Endometrial microvascular endothelial cells (primary cell): ENCODE results near the gene PRKCQ. TPM values are rescaled to one million over a fixed set of nuclear protein-coding genes. Genes with fewer than 3 reads are reported as not detected.
"Not testable (repeated sequence)": the region's sequence is repeated elsewhere in the genome, so short reads cannot be mapped to it uniquely, and the experiment has no call there.

ENCODE experiments used
- in situ Hi-C: cut with HindIII; loops from 2 replicates; pipeline ENCODE4 v1.10.0; 2017; ENCODE audit warnings: low sequenced_read_pairs, low pct_unique_long_range_greater_than_20kb; ENCODE audit errors: inconsistent ontology term
- total RNA-seq: library from RNA; depleted of rRNA; stranded (reverse); fragments of >200 nt; gene quantifications from one replicate; pipeline ENCODE4 v1.2.3, GENCODE V29; 2015; ENCODE audit errors: inconsistent ontology term

The PRKCQ gene
- total RNA-seq, 1 donor from 2014 or later: 0.09 TPM

GRCh38 chr10:6473901-6474370, 106.1 kb downstream of the PRKCQ start:
- in situ Hi-C loops: no loop called here

GRCh38 chr10:6473430-6473829, 106.6 kb downstream of the PRKCQ start:
- in situ Hi-C loops: no loop called here

- in situ Hi-C loops: not testable (repeated sequence)
Observed at GRCh38 chr10:6472710-6473005, 107.4 kb downstream of the PRKCQ start.

- in situ Hi-C loops: no loop called here
Observed at GRCh38 chr10:6470894-6471618, 109.0 kb downstream of the PRKCQ start.

GRCh38 chr10:6469661-6470060, 110.4 kb downstream of the PRKCQ start:
- in situ Hi-C loops: no loop called here

GRCh38 chr10:6465854-6466601, 114.0 kb downstream of the PRKCQ start:
- in situ Hi-C loops: no loop called here

GRCh38 chr10:6465437-6465836, 114.6 kb downstream of the PRKCQ start:
- in situ Hi-C loops: no loop called here

GRCh38 chr10:6464862-6465430, 115.1 kb downstream of the PRKCQ start:
- in situ Hi-C loops: no loop called here

GRCh38 chr10:6463366-6463765, 116.7 kb downstream of the PRKCQ start:
- in situ Hi-C loops: no loop called here

- in situ Hi-C loops: no loop called here
Observed at GRCh38 chr10:6461961-6462360, 118.1 kb downstream of the PRKCQ start.

- in situ Hi-C loops: no loop called here
Observed at GRCh38 chr10:6460861-6461409, 119.1 kb downstream of the PRKCQ start.

- in situ Hi-C loops: no loop called here
Observed at GRCh38 chr10:6458814-6459213, 121.3 kb downstream of the PRKCQ start.

GRCh38 chr10:6457376-6457775, 122.7 kb downstream of the PRKCQ start:
- in situ Hi-C loops: no loop called here

- in situ Hi-C loops: no loop called here
Observed at GRCh38 chr10:6456067-6456466, 124.0 kb downstream of the PRKCQ start.

- in situ Hi-C loops: no loop called here
Observed at GRCh38 chr10:6455592-6455991, 124.5 kb downstream of the PRKCQ start.

- in situ Hi-C loops: no loop called here
Observed at GRCh38 chr10:6446711-6447110, 133.4 kb downstream of the PRKCQ start.

- in situ Hi-C loops: no loop called here
Observed at GRCh38 chr10:6445671-6446316, 134.3 kb downstream of the PRKCQ start.

GRCh38 chr10:6439875-6440274, 140.2 kb downstream of the PRKCQ start:
- in situ Hi-C loops: not testable (repeated sequence)

- in situ Hi-C loops: no loop called here
Observed at GRCh38 chr10:6431861-6432260, 148.2 kb downstream of the PRKCQ start.
